Left lung (tissue), 10 donors: ENCODE data around the gene PMPCA. TPM values are rescaled to one million over a fixed set of nuclear protein-coding genes. Genes with fewer than 3 reads are reported as not detected.

Experiments
- ATAC-seq: fragments of 200-7000 bp; cut with Tn5 transposase; one replicate; pipeline ENCODE4 v1.9.1; 2020; ENCODE audit warnings: moderate library complexity
- DNase-seq, 4 donors: peaks; one replicate each; pipeline ENCODE4 v3.0.0-alpha.2; 2013 to 2020
- H3K27ac ChIP-seq, 2 donors: fragments of 200-600 bp; sonication (generic) in 1 of 2; one replicate each; pipeline versions ENCODE4 v1.5.0 to v1.8.0; 2020 to 2021
- H3K27me3 ChIP-seq, 2 donors: fragments of 200-600 bp; sonication (generic) in 1 of 2; one replicate each; pipeline versions ENCODE4 v1.5.0 to v1.8.0; 2020 to 2021
- H3K36me3 ChIP-seq, 2 donors: fragments of 200-600 bp; sonication (generic) in 1 of 2; one replicate each; pipeline versions ENCODE4 v1.5.0 to v1.8.0; 2020 to 2021
- H3K4me1 ChIP-seq, 2 donors: fragments of 200-600 bp; one replicate each; pipeline ENCODE4 v1.8.0; 2021
- H3K4me3 ChIP-seq, 2 donors: fragments of 200-600 bp; sonication (generic) in 1 of 2; one replicate each; pipeline versions ENCODE4 v1.5.0 to v1.8.0; 2020 to 2021; ENCODE audit warnings: mild to moderate bottlenecking in 1 of 2
- H3K9me3 ChIP-seq, 2 donors: fragments of 200-600 bp; sonication (generic) in 1 of 2; one replicate each; pipeline versions ENCODE4 v1.5.0 to v1.8.0; 2020 to 2021
- CTCF ChIP-seq, 2 donors: fragments of 200-600 bp; sonication (generic) in 1 of 2; IDR thresholded peaks; one replicate each; pipeline versions ENCODE4 v1.5.0 to v1.8.0; 2021; ENCODE audit warnings: antibody characterized with exemption in 2 of 2
- intact Hi-C, 2 donors: fragments of 100-400 bp; cut with DNase I; formaldehyde crosslinking; loops; one replicate each; pipeline versions ENCODE4 v1.11.2 to v1.14.2; 2022
- polyA plus RNA-seq, 6 donors: library from polyadenylated mRNA; unstranded; fragments of 120-200 nt; gene quantifications; one replicate each; pipeline ENCODE4 v1.2.1, GENCODE V29; 2013; ENCODE audit not compliant: insufficient read length in 6 of 6
- total RNA-seq, 2 donors: library from RNA; stranded (reverse); fragmentation: NEBNext Ultra II Directional; extraction: Animal tissue kit (Norgen Biotek cat#: 25700); gene quantifications; one replicate each; pipeline ENCODE4 v1.2.1, GENCODE V29; 2021
- donor health status: DM: no; HTN: yes; CAD: no.
- donor health status: DM: no; HTN: no; CAD: no.

Gene PMPCA
- total and polyA plus RNA-seq, 8 donors: 44.7 to 59.5 (median 53.1) TPM

DNA sequence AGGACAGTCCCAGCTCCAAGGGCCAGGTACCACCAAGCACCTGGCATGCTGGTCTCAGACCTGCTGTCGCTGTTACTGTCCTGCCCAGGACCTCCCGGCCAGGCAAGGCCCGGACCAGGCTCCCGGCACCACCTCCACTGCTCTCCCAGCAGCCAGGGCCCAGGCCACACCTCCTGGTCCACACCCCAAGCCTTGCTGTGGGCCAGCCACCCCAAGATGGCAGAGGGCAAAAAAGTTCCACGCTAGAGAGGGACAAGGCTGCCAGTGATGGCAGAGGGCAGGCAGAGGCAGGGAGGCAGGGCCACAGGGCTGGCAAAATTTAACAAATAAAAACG lies 48.0 kb upstream of the PMPCA start:
- TF ChIP-seq CTCF (IDR thresholded peaks at IDR 0.05): no peak
- Histone ChIP-seq H3K4me3 (no peak overlapping the region), H3K36me3 (peaks cover 0 to 15% of the 10 kb centered on the region in 2 donors), H3K27me3 (peaks cover 0 to 6% of the 10 kb centered on the region in 2 donors), H3K4me1 (peaks cover 11 to 45% of the 10 kb centered on the region in 2 donors), H3K9me3 (no peaks in the 10 kb centered on the region), H3K27ac (peak overlapping the region in 1 of 2 donors; percentile 95)
- DNase-seq (no peak), ATAC-seq (no peak)
- intact Hi-C loops: no loop called here

- intact Hi-C loops: no loop called here
- peaks cover 11 to 45% of the 10 kb centered on the region in 2 donors for H3K4me1 ChIP-seq
- peak within 1 kb of the TSS; percentile 62 to 72 for H3K4me3 ChIP-seq
- DNase-seq: peak; percentile 84 to 99 (median 96)
- peak; percentile 95 for ATAC-seq
- no peaks in the 10 kb centered on the region for H3K9me3 ChIP-seq
- peaks cover 0 to 6% of the 10 kb centered on the region in 2 donors for H3K27me3 ChIP-seq
- peak; percentile 99 for TF ChIP-seq CTCF (IDR thresholded peaks at IDR 0.05)
- H3K27ac ChIP-seq: peak within 1 kb of the TSS; percentile 86 to 95
- H3K36me3 ChIP-seq: peaks cover 0 to 13% of the 10 kb centered on the region in 2 donors
Observed at GRCh38 chr9:136363106-136363948, 47.1 kb upstream of the PMPCA start, which contains the start of gene DNLZ. TSS of gene DNLZ (minus strand) at chr9:136363744. CDS start at chr9:136363714, 30 bp downstream.

GRCh38 chr9:136363949-136364748 lies 46.3 kb upstream of the PMPCA start:
- intact Hi-C loops: no loop called here
- peaks cover 0 to 6% of the 10 kb centered on the region in 2 donors for H3K27me3 ChIP-seq
- TF ChIP-seq CTCF (IDR thresholded peaks at IDR 0.05): peak in 1 of 2 donors; percentile 54
- DNase-seq (no peak), ATAC-seq (no peak)
- peaks cover 11 to 45% of the 10 kb centered on the region in 2 donors for H3K4me1 ChIP-seq
- peak overlapping the region in 1 of 2 donors; percentile 72 for H3K4me3 ChIP-seq
- H3K36me3 ChIP-seq: peaks cover 0 to 14% of the 10 kb centered on the region in 2 donors
- H3K9me3 ChIP-seq: no peaks in the 10 kb centered on the region
- peak overlapping the region in 1 of 2 donors; percentile 95 for H3K27ac ChIP-seq

- no peak for TF ChIP-seq CTCF (IDR thresholded peaks at IDR 0.05)
- Histone ChIP-seq H3K4me3 (no peak overlapping the region), H3K27me3 (peaks cover 0 to 6% of the 10 kb centered on the region in 2 donors), H3K36me3 (peaks cover 0 to 19% of the 10 kb centered on the region in 2 donors), H3K4me1 (peaks cover 11 to 45% of the 10 kb centered on the region in 2 donors), H3K9me3 (no peaks in the 10 kb centered on the region), H3K27ac (peak overlapping the region in 1 of 2 donors; percentile 71)
- ATAC-seq (no peak), DNase-seq (no peak)
- intact Hi-C loops: no loop called here
Observed at GRCh38 chr9:136364942-136365774, 45.3 kb upstream of the PMPCA start.
